Activated naive CD4-positive, alpha-beta T cell treated with Interleukin-2 at 50 U/mL for 16 hours (primary cell): ENCODE results near the gene ZC3H12A.

ENCODE experiments used
- DNase-seq: peaks from one replicate; pipeline ENCODE4 v3.0.0-alpha.2; 2020

Gene ZC3H12A

GRCh38 chr1:37474046-37474696 lies at the start of gene ZC3H12A:
Gene ZC3H12A, plus strand, starts transcription at chr1:37474580. Its CDS starts 917 bp downstream, at chr1:37475497.
- DNase-seq = peak; percentile 92

GRCh38 chr1:37425221-37425620 lies 49.2 kb upstream of the ZC3H12A start:
- no peak for DNase-seq

- DNase-seq = no peak
Observed at GRCh38 chr1:37429029-37429428, 45.4 kb upstream of the ZC3H12A start.

GRCh38 chr1:37430103-37430985 lies 44.0 kb upstream of the ZC3H12A start:
- no peak for DNase-seq

- DNase-seq = no peak
Observed at GRCh38 chr1:37432716-37433115, 41.7 kb upstream of the ZC3H12A start.

GRCh38 chr1:37433171-37433570 lies 41.2 kb upstream of the ZC3H12A start:
- DNase-seq = no peak

GRCh38 chr1:37434292-37435225 lies 39.8 kb upstream of the ZC3H12A start:
- peak; percentile 73 for DNase-seq

GRCh38 chr1:37437087-37437486 lies 37.3 kb upstream of the ZC3H12A start:
- DNase-seq = no peak

- no peak for DNase-seq
Observed at GRCh38 chr1:37438037-37438868, 36.1 kb upstream of the ZC3H12A start.

GRCh38 chr1:37438869-37439343 lies 35.5 kb upstream of the ZC3H12A start:
- DNase-seq = no peak

- DNase-seq = no peak
Observed at GRCh38 chr1:37439349-37439995, 34.9 kb upstream of the ZC3H12A start.

- DNase-seq = no peak
Observed at GRCh38 chr1:37441490-37441889, 32.9 kb upstream of the ZC3H12A start.

GRCh38 chr1:37442139-37442538 lies 32.2 kb upstream of the ZC3H12A start:
- DNase-seq = no peak

- DNase-seq = no peak
Observed at GRCh38 chr1:37442644-37443043, 31.7 kb upstream of the ZC3H12A start.

- no peak for DNase-seq
Observed at GRCh38 chr1:37446874-37447273, 27.5 kb upstream of the ZC3H12A start.

- no peak for DNase-seq
Observed at GRCh38 chr1:37448185-37448584, 26.2 kb upstream of the ZC3H12A start.

GRCh38 chr1:37448691-37449417 lies 25.5 kb upstream of the ZC3H12A start:
- no peak for DNase-seq

- peak; percentile 12 for DNase-seq
Observed at GRCh38 chr1:37449936-37450335, 24.4 kb upstream of the ZC3H12A start.

GRCh38 chr1:37452416-37452815 lies 22.0 kb upstream of the ZC3H12A start:
- no peak for DNase-seq

- DNase-seq = no peak
Observed at GRCh38 chr1:37453647-37454046, 20.7 kb upstream of the ZC3H12A start.

GRCh38 chr1:37455516-37455915 lies 18.9 kb upstream of the ZC3H12A start:
- no peak for DNase-seq
